ENCODE measurements around the gene RSPO4.

DNA sequence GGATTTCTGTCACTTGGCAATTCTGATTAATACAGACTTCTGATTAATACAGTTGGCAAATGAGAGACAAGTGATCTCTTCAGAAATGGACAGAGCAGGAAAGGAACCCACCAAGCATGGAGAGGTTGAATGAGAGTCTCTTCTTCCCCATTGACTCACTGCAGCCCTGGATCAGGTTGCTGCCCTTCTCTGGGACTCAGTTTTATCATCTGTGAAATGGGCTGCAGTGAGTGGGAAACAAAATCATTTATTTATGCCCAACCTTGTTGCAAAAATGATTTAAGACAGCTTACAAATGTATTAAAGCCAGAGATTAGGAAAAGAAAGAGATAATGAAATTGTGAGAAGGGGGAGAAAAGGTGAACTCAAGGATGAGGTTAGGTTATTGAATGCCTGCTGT, 20.8 kb upstream of the RSPO4 start:
- no peak for TF ChIP-seq CTCF (IDR thresholded peaks at IDR 0.05)
- TF ChIP-seq POLR2AphosphoS5 (IDR thresholded peaks at IDR 0.05), result no peak
